Pulmonary artery endothelial cell (primary cell): ENCODE results near the gene CCDC106. TPM values are rescaled to one million over a fixed set of nuclear protein-coding genes. Genes with fewer than 3 reads are reported as not detected.

Source experiments
- DNase-seq: peaks from one replicate; pipeline ENCODE4 v3.0.0-alpha.2; 2011; ENCODE audit warnings: low read depth, low spot score
- total RNA-seq: library from RNA; depleted of rRNA; stranded (reverse); fragments of >200 nt; gene quantifications from 2 replicates; pipeline ENCODE4 v1.2.3, GENCODE V29; 2014

Gene CCDC106
- total RNA-seq, 1 donor from 2014 or later, result 8.6 TPM

DNA sequence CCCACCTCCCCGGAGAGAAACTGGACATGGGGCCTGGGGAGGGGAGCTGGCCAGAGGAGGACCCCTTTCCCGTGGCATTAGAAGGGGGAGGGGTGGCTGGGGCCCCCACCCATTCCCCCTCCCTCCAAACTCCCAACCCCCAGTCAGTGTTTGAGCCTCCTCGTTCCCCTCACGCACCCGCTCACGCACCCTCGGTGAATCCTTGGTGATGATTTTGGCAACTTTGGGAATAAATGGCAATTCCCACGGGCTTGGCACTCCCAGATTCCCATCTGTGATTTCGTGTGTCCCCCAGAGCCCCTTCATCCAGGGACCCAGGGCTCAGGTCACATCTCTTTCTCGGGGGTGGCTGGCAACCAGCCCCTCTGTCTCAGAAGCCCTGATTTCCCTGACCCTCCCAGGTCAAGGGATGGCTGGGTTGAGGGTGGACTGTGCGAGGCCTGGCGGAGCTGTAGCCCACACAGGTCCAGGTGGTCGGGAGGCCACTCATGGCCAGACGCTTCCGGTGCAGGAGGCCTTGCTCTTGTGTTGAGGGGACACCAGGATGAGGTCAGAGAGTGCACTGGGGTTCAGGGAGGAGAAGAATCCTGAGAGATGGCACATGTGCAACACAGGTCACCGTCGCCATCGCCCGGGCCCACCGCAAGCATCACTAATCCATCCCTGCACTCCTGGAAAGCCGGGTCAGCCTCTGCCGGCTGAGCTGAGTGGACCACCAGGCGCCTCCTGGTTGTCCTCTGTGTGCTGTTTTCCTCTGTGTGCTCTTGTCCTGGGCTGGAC lies 47.7 kb downstream of the CCDC106 start:
- no peak for DNase-seq

- no peak for DNase-seq
These were observed 48.5 kb downstream of the CCDC106 start for GRCh38 chr19:55696301-55697068.

GRCh38 chr19:55697069-55697440 lies 49.0 kb downstream of the CCDC106 start:
- DNase-seq, result no peak

GRCh38 chr19:55697698-55698097 lies 49.7 kb downstream of the CCDC106 start:
- no peak for DNase-seq

DNA sequence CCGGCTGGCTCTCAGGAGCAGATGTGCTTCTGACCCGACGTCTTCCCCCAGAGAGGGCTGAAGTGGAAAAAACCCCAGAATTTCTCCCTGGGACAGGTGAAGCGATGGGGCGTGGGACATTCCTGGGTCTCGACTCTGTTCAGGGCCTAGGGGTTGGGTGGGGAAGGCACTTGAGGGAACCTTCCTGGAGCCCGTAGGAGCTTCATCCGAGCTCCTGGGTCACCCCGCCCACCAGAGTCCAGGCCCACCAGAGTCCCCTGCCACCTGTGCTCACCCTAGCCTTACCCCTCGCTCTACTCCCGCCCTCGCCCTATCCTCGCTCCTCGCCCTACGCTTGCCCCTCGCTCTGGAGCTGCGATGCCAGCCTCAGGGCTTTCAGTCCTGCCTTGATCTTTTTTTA lies 50.2 kb downstream of the CCDC106 start:
- no peak for DNase-seq

DNA sequence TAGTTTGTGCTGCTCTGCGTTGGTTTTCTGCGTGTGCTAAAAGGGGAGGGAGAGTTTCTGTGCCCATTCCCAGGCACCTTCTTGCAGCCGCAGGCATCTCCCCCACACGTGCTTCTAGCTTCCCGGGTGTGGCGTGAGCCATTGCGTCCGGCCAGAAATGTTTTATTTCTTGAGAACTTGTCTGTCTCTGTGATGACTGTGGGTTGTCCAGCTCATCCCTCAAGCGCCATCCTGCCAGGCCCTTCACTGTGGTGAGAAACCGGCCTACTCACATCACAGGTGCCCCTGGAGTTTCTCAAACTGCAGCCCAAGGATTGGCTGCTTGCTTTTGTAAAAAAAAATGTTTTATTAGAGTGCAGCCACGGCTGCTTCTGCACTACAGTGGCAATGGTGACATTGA lies 51.2 kb downstream of the CCDC106 start:
- no peak for DNase-seq

DNA sequence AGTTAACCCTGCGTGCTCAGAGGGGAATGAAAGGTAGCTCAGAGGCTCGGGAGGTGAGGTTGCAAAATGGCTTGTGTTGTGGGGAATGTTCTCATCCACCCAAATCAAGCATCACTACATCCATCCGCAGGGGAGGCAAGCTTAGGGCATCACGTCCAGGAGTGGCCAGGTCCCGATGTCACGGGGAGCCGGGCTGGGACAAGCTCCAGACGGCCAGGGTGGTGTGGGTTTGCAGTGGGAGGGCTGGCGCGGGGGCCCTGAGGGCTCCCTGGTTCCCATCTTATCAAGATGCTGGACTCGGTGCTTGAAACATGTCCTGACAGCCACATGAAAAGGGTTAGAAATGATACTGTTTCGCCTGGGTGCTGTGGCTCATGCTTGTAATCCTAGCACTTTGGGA lies 52.8 kb downstream of the CCDC106 start:
- no peak for DNase-seq

GRCh38 chr19:55702131-55702627 lies 54.2 kb downstream of the CCDC106 start:
- DNase-seq, result no peak

Other genes starting within 250 kb of the CCDC106 start
- 150 and 327 TPM in 2 replicates for gene UBE2S, start 240.4 kb upstream of the CCDC106 start, total RNA-seq
- gene SHISA7, start 204.9 kb upstream of the CCDC106 start, total RNA-seq, result not detected in 2 replicates
- 36.0 and 63.3 TPM in 2 replicates for gene ISOC2, start 186.6 kb upstream of the CCDC106 start, total RNA-seq
- not detected in 2 replicates for gene C19orf85, start 183.5 kb upstream of the CCDC106 start, total RNA-seq
- gene ZNF628, start 171.6 kb upstream of the CCDC106 start, total RNA-seq, result 0.99 and 1.1 TPM in 2 replicates
- gene NAT14, start 163.0 kb upstream of the CCDC106 start, total RNA-seq, result 9.8 and 21.2 TPM in 2 replicates
- 0.11 and 0.13 TPM in 2 replicates for gene SSC5D, start 159.8 kb upstream of the CCDC106 start, total RNA-seq
- gene SBK2, start 111.1 kb upstream of the CCDC106 start, total RNA-seq, result not detected in 2 replicates
- gene SBK3, start 102.7 kb upstream of the CCDC106 start, total RNA-seq, result 0.13 and 0.28 TPM in 2 replicates
- 2.6 and 4.1 TPM in 2 replicates for gene ZNF579, start 67.4 kb upstream of the CCDC106 start, total RNA-seq
- gene FIZ1, start 48.7 kb upstream of the CCDC106 start, total RNA-seq, result 2.4 and 2.5 TPM in 2 replicates
- 12.2 and 12.5 TPM in 2 replicates for gene ZNF524, start 47.9 kb upstream of the CCDC106 start, total RNA-seq
- gene ZNF865, start 42.6 kb upstream of the CCDC106 start, total RNA-seq, result 0.67 and 0.86 TPM in 2 replicates
- 2.5 and 3.7 TPM in 2 replicates for gene ZNF784, start 23.6 kb upstream of the CCDC106 start, total RNA-seq
- gene ZNF580, start 7.2 kb upstream of the CCDC106 start, total RNA-seq, result 2.5 and 2.6 TPM in 2 replicates
- 18.0 and 33.9 TPM in 2 replicates for gene ZNF581, start 4.6 kb upstream of the CCDC106 start, total RNA-seq
- 165 and 185 TPM in 2 replicates for gene U2AF2, start 6.8 kb downstream of the CCDC106 start, total RNA-seq
- 75.9 and 88.6 TPM in 2 replicates for gene EPN1, start 27.0 kb downstream of the CCDC106 start, total RNA-seq
- under 0.01 TPM in 1 of 2 replicates, not detected in the other for gene NLRP9, start 90.2 kb downstream of the CCDC106 start, total RNA-seq
- gene RFPL4A, start 110.9 kb downstream of the CCDC106 start, total RNA-seq, result 0.11 and 0.13 TPM in 2 replicates
- gene RFPL4AL1, start 120.9 kb downstream of the CCDC106 start, total RNA-seq, result 0.21 TPM in 1 of 2 replicates, not detected in the other
- gene NLRP11, start 183.8 kb downstream of the CCDC106 start, total RNA-seq, result not detected in 2 replicates
- not detected in 2 replicates for gene NLRP4, start 188.3 kb downstream of the CCDC106 start, total RNA-seq